Activated CD8-positive, alpha-beta memory T cell treated with anti-CD3 and anti-CD28 coated beads, Interleukin-2, amount 50 U/mL, for 48 hours (primary cell): Measurements from ENCODE around the gene FAM120A.
"Not testable (repeated sequence)": the region's sequence is repeated elsewhere in the genome, so short reads cannot be mapped to it uniquely, and the experiment has no call there.

Experiments used
- DNase-seq: peaks from one replicate; pipeline ENCODE4 v3.0.0-alpha.2; 2020

FAM120A gene

GRCh38 chr9:93512170-93512812 is 60.8 kb downstream of the FAM120A start:
- DNase-seq, result not testable (repeated sequence)

DNA sequence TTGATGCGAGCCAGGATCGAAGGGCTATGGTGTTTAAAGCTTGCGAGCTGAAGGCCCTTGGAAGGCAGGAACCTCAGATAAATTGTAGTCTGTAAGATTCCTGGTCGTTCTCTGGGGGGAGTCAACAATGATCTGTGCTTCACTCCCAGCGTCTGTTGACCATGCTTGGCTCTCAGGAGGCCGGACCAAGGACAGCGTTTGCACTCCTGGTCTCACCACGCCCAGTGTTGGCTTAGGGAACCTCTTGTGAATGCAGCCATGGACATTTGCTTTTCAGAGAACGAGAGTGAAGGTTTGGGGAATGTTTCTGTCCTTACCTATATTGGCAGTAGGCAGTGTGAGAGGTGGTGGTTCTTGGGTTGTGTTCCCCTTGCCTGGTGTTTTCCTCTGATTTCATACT is 62.1 kb downstream of the FAM120A start:
- no peak for DNase-seq

DNA sequence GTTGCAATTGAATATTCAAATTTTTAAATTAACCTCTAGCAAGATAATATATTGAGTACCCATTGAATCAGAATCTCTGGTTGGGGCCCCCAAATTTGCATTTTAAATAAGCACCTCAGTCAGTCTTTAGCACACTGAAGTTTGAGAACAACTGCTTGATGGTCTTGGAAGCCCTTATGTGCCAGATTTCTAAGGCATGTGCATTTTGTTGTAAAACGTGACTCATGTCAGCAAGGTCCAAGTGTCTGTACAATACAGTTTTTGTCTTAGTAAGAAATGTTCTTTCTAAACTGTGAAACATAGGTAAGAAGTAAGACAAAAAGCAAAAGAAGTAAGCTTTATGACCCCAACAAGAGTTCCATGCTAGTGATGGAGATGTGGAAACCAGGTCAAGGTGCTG is 65.8 kb downstream of the FAM120A start:
- DNase-seq, result no peak

DNA sequence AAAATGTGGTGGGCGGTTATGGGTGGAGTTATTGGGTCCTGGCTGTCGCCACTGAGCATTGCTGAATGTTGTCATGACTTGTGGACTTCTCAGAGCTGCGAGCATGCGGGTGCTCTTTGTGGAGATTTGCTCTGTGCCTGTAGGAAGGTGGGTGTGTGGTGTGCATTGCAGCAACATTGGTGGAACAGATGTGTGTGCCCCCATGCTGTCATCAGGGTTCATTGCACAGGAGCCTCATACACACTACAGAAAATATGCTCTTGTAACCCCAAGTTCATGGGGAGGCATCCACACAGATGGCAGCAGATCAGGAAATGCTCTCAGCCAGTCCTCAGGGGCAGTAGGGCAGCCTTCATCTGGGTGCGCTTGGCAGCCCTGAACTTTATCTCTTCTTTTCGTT is 69.0 kb downstream of the FAM120A start:
- no peak for DNase-seq

DNA sequence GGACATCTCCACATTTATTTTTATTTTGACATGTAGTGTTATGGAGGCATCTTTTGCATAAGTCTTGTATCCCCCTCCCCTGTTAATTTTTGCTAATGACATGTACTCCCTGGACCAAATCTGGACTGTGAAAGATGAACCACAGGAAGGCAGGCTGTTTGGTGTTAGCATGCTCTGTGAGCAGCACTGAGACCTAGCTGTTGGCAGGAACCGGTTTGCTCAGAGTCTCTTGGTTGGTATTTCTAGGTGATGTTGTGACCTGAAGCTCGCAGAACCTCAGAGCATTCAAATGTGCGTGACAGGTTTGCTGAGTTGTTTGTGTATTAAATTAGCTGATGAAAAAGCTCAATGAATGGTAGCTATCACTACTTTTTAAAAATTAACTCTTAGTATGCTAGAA is 71.3 kb downstream of the FAM120A start:
- DNase-seq, result no peak

DNA sequence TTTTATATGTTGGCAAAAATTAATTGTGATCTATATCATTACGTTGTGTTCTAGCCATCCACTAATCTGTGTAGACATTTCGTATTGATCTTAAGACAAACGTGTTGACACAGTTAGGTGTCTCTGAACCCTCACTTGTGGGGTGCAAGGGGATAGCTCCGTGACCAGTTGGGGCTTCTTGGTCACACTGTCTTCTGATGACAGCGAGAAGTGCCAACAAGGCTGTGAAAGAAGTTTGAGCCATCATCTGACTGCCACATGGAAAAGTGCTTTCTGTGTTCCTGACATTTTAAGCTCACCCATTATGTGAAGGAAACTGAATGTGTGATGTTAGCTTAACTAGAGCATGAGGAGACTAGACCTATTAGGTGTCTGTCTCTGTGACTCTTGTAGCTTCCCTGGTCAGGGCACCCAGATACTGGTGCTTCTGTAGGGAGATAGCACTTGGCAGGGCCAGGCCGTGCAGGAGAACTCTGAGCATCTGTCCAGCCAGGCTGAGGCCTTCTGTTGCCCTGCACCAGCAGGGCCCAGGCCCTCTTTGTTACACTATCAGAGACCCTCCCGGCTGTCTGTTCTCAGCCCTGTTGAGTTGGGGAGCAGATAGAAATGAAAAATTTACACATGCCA is 72.1 kb downstream of the FAM120A start:
- no peak for DNase-seq

- no peak for DNase-seq
Measured at GRCh38 chr9:93525476-93525875, 74.0 kb downstream of the FAM120A start.

- DNase-seq, result no peak
Measured at GRCh38 chr9:93531374-93531773, 79.9 kb downstream of the FAM120A start.

GRCh38 chr9:93532141-93532540 is 80.7 kb downstream of the FAM120A start:
- no peak for DNase-seq

GRCh38 chr9:93533863-93534262 is 82.4 kb downstream of the FAM120A start:
- DNase-seq, result no peak

DNA sequence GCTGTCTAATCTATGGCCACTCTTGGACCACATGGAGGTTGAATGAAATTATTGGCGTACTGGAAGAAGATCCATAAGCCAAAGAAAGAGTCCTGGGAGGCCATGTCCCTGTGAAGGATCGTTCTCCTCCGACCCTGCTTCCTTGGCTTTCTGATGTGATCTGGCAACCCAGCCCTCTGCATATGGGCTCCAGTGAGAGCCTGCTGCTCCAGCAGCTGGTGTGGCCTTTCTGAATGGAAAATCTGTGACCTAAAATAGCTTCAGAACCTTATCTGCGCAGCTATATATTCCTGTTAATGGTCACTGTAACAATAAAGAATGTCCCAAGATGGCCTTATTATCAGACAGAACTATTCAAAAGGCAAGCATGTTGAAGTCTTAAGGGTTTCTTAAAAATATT is 84.7 kb downstream of the FAM120A start:
- no peak for DNase-seq

DNA sequence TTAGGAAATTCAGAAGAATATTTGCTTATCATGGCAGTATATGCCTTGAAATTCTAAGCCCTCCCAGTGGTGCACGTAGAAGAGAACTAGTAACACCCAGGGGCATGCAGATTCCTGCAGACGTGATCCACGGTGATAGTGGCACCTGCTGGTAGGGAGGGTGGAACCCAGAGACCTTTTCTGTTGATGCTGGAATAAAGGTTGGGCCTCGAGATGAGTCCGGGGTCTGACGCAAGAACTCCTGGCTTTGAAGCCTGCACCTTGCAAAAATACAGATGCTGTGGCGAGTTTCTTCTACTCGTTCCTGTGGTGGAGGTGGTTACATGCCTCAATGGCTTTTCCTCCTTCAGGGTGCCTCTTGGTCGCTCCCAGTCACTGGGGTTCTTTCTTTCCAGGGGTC is 85.4 kb downstream of the FAM120A start:
- DNase-seq, result no peak

DNA sequence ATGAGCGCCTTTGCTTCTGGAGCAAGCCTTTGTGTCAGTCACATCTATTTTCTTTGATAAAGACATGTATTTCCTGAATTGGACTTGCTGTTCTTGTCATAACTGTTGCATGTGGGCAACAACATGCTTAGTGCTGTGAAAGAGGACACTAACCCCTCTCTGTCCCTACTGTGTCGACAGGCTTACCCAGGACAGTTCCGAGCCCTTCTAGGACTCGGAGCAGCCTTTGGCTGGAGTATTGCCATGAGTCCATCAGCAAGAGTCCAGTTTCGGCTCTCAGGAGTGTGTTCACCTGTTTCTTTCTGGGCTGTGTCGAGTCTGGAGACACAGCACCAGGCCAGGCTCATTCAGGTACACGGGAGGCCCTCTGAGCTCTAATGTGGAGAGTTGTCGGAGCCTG is 88.8 kb downstream of the FAM120A start:
- DNase-seq, result no peak

DNA sequence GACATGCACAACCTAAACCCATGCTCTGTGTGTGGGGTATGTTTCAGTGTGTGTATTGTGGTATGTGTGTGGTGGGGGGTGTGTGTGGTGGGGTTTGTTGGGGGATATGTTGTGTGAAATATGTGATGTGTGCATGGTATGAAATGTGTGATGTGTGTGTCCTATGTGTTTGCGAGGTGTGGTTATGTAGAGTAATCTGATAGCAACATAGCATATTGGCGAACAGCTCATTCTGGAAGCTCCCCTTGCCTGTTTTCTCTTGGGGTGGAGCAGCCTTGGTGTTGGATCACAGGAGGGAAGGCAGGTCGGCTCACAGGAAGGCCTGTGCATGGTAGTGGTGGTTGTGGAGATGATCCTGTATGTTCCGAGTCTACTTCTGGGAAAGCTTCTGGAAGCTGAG is 89.5 kb downstream of the FAM120A start:
- DNase-seq, result no peak

DNA sequence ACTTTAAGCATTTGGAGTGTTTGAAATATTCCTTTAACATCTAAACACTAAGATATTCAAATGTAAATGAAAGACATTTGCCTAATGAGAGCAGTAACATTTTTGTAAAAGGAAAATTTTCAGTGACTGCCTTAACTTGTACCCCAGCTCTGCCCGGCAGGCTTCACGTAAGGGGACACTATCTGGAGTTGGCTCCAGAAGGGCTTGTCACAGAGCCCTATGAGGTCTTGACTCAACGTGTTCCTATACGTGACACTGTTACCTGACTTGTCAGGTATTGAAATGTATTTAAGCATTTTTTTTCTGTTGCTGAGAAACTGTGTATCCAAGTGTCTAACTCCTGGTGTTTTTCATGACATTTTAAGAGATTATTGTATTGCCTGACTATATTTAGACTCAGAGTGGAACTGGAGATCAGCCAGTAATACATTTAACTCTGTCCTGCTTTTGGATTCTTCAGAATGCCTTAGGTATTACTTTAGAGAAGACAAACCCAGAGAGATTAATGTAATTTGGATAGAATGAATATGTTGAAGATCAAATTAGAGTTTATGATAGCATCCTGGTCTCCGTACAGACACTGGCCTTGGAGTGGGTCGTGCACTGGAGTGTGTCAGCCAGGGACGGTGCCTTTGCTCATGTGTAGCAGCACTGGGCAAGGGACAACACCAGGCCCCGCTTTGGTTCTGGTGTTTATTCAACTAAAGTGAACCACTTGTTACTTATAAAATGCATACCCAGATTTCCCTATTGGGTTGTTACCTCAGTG is 90.3 kb downstream of the FAM120A start:
- no peak for DNase-seq

- DNase-seq, result no peak
Measured at GRCh38 chr9:93543117-93543516, 91.6 kb downstream of the FAM120A start.

GRCh38 chr9:93546356-93546755 is 94.9 kb downstream of the FAM120A start:
- no peak for DNase-seq

- no peak for DNase-seq
Measured at GRCh38 chr9:93549611-93550010, 98.1 kb downstream of the FAM120A start.

- no peak for DNase-seq
Measured at GRCh38 chr9:93552923-93553322, 101.4 kb downstream of the FAM120A start.

GRCh38 chr9:93555370-93555769 is 103.9 kb downstream of the FAM120A start:
- DNase-seq, result no peak

DNA sequence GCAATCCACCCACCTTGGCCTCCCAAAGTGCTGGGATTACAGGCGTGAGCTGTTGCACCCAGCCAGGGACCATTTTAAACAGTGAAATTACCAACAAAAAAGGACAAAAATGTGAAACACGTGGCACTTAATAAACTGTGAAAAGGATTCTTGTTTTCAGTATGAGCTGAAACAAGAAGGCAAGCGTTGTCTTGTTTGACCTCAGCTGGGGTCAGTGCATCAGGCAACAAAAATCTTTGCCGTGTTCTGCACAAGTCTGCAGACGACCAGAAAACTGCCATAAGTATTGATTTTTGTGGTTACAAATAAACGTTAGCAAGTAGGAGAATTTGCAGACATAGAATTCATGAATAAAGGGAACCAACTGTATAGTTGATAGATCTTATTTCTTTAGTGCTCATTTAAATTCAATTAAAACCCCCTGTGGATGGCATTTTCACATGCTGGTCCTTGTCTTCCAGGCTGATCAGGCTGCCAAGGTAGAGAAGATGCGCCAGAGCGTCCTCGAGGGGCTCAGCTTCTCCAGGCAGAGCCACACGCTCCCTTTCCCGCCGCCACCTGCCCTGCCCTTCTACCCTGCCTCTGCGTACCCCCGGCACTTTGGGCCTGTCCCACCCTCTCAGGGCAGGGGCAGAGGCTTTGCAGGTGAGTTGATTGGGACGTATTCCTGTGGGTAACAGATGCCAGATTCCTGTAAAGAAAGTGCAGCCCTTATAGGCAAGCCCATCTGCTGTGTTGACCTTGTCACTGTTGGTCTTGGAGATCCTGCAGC is 106.1 kb downstream of the FAM120A start:
- DNase-seq, result no peak

DNA sequence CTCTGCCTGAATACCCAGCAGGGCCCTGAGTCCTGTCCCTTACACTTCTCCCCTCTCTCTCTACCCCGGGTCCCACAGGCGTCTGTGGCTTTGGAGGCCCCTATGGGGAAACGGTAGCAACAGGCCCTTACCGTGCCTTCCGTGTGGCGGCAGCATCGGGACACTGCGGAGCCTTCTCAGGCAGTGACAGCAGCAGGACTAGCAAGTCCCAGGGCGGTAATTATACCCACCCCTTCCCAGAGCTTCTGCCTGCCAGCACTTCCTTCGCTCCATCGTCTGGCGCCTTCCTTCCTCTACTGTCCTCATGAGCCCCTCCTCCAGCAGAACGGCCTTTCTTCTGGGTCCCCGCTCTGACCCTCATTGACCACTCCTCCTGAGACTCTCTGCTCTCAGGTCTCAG is 107.0 kb downstream of the FAM120A start:
- DNase-seq, result no peak

GRCh38 chr9:93560991-93561390 is 109.5 kb downstream of the FAM120A start:
- DNase-seq, result no peak

DNA sequence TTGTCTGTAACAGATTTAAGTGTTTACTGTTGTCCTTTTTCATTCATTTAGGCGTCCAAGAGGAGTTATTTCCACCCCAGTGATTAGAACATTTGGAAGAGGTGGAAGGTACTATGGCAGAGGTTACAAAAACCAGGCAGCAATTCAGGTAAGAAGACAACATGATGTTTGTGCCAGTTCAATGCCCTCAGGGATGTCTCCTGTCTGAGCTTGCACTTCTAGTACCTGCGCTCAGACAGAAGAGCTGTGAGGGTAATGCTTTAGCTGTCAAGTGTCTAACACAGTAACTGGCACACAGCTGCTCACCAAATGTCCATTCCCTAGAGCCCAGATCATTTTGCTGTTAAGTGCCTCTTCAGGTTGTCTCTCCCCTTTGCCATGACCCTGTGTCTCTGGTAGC is 110.7 kb downstream of the FAM120A start:
- no peak for DNase-seq
